Measurements from ENCODE around the gene GOT2.
"Not testable (repeated sequence)": the region's sequence is repeated elsewhere in the genome, so short reads cannot be mapped to it uniquely, and the experiment has no call there.

Gene GOT2

DNA sequence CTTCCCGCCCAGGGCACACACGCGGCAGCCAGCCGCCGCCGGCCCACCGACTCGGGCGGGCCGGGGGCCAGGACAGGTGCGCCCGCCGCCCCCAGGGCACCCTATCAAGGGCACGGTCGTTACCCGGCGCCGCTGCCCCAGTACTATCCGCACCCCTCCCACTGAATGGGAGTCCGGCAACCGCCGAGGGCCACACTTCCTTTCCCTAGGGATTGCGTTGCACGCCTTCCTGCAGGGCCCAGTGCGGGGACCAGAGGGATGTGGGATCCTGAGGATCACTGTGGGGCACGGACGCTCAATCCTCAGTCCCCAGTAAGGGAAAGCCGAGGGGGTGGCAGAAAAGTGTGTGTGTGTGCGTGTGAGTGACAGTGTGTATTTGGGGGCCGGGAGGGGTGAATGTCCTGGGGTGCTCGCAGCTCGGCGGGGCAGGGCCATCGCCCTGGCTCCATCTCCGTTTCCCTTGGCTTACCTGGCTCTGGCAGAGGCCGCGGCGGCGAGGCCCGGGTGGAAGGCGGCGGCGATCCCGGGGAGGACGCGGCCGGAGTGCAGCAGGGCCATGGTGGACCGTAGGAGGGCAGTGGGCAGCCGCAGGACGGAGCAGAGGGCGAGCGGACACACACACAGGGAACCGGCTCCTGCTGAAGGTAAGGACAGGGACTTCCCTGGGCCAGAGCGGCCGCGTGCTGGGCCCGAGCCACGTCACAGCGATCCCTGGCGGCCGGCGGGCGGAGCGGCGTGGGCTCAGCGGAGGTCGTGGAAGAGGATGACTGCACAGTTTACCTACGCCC, at the start of gene GOT2:
Gene GOT2 (minus strand): TSS at position 646 of the 788 bp plus-strand sequence. CDS start 88 bp downstream, at position 558.
- DNase-seq (ENCODE audit: extremely low read depth in 1 of 2, low read depth in 1 of 2) = peak; percentile 67 to 72

DNA sequence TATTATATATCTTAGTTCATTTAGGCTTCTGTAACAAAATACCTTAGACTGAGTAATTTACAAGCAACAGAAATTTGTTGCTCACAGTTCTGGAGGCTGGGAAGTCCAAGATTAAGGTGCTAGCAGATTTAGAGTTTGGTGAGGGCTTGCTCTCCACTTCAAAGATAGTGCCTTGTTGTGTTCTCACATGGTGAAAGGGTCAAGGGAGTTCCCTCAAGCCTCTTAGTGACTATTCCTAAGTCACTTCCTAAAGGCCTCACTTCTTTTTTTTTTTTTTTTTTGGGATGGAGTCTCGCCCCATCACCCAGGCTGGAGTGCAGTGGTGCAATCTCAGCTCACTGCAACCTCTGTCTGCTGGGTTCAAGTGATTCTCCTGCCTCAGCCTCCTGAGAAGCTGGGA, 45.2 kb upstream of the GOT2 start:
- DNase-seq (ENCODE audit: extremely low read depth in 1 of 2, low read depth in 1 of 2) = not testable (repeated sequence)

DNA sequence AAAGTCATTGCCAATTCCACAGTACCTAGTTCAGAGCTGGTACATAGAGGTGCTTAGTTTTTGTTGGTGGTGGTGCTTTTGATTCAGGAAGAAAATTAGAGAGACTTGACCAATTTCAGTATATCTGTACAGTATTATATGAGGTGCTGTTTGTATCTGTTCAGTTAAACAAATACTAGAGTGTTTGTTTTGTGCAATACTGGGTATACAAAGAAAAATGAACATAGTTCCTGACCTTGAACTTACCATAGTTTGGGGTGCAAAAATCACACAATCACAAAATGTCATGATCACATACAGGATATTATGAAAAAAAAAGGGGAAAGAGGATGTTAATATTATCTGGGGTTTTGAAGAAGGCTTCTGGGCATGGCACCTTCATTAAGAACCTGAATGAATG, 39.8 kb upstream of the GOT2 start:
- no peak for DNase-seq (ENCODE audit: extremely low read depth in 1 of 2, low read depth in 1 of 2)

DNA sequence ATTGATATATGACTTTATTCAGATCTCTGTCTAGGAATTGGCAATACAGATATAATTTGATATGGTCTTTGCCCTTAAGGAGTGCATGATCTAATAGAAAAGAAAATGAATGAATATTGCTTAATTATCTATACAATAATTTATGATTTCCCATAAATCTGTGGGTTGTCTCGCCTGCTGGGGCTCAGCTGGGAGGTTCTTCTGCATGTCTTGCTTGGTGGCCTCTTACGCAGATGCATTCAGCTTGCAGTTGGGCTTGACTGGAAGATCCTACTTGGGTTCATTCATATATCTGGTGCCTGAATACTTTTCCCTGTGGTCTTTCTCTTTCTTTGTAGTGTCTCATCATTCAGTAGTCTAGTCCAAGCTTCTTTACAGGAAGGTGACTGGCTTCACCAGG, 34.0 kb upstream of the GOT2 start:
- no peak for DNase-seq (ENCODE audit: extremely low read depth in 1 of 2, low read depth in 1 of 2)

DNA sequence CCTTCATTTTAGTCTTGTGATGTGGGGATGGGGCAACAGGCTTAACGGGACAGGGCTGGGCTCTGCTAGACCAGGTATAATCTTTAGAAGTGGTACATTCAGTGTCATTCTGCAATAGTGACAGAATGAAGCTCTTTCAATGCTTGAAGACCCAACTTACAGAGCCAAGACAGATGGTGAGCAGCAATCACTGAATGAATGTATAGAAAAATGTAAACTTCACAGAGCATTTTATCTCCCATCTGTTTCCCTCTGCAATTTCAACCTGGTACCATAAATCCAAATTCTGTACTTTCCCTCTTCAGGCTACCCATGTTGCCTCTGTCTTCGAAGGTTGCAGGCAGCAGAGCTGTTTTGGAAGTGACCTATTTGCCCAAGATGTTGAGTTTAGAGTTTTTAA, 33.5 kb upstream of the GOT2 start:
- no peak for DNase-seq (ENCODE audit: extremely low read depth in 1 of 2, low read depth in 1 of 2)

DNA sequence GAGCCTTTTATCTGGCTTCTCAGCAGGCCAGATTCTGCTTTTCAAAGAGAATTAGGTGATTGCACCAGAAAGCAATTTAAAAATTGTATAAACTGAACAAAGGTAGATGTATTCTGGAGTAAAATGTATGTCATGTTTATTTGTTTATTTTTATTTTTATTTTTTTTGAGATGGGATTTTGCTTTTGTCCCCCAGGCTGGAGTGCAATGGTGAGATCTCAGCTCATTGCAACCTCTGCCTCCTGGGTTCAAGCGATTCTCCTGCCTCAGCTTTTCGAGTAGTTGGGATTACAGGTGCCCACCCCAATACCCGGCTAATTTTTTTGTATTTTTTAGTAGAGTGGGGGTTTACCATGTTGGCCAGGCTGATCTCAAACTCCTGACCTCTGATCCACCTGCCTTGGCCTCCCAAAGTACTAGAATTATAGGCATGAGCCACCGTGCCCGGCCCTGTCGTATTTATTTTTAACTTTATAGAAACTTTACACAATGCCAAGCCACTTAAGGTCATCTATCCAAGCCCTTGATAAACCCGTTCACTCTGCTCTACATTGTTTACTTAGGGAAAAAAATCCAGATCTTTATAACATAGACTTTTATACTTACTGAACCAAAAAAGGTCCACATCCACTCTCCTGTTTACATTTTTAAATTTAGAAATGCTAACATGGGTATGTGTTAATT, 22.7 kb upstream of the GOT2 start:
- no peak for DNase-seq (ENCODE audit: extremely low read depth in 1 of 2, low read depth in 1 of 2)

DNA sequence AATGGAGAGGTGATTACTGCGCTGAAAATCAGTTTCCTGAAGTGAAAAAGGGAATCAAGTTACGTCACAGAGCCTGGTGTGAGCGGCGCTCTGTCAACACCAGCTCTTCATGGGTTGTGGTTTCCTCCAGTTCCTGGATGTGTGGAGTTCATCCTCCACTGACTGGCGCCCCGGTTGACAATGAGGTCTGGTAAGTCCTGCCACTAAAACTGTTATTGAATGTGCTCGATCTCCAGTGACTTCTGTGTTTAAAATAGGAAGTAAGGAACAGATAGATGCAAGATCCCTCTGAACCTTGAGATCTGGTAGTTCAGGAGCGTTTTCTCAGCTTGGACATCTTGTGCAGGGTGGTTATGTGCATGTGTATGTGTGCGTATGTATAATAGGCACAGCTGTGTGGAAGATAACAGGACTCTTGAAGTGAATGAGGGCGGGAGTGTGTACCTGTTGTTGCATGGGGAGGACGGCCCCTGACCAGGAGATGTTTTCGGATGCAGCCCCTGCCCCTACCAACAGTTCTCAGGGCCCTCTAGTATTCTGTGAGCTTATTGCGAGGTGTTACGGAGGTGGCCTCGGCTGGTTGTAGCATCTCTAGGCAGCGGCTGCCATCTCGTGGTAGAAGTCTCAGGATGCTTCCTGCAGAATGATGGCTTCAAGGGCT, 22.0 kb upstream of the GOT2 start:
- DNase-seq (ENCODE audit: extremely low read depth in 1 of 2, low read depth in 1 of 2) = peak; percentile 46 to 58

DNA sequence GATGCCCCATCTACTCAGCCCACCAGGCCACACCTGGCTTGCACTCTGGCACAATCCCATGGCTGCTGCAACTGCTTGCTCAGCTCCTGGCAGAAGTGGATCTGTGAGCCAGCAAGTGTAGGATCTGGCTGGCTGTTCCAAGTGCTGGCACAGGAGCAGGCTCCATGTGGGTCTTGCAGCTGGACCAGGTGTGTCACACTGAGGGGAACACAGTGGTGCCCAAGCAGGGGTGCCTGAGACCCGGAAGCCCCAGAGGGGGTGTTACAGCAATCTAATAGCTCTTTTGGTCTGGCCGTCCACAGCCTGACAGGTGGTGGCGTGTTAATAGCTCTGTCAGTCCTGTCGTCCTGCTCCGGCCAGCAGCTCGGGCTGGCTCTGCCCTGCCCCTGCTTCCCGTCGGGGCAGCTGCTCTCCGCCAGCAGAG, 19.6 kb upstream of the GOT2 start:
- no peak for DNase-seq (ENCODE audit: extremely low read depth in 1 of 2, low read depth in 1 of 2)

DNA sequence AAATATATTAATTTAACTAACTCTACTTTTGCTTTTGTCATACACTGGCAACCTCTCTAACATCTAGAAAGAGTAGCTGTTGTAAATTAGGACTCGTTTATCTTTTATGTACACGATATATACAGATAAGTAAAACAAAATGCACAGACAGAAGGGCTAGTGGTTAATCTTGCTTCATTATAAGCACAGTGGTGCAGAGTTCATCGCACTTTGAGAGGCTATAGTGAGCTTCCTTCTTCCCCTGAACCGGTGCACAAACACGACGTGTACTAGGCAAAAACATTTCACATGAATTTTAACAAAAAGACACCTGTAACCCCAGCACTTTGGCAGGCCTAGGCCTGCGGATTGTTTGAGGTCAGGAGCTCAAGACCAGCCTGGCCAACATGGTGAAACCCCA, 10.4 kb upstream of the GOT2 start:
- no peak for DNase-seq (ENCODE audit: extremely low read depth in 1 of 2, low read depth in 1 of 2)

DNA sequence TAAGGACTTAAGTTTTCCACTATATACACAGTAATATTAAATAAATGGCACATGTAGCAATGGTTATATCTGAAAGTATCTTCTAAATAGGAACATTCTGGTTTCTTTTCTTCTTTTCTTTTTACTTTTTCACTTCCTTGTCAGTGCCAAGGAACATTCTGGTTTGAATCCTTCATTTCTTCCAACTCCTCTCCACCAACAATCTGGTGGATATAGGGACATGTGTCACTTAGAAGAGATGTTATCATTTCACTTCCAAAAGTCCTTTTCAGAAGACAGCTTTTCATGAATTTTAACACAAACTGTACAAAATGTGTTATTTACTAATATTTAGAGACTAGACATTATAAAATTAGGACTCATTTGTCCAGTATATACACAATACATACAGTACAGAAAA, 7.9 kb upstream of the GOT2 start:
- no peak for DNase-seq (ENCODE audit: extremely low read depth in 1 of 2, low read depth in 1 of 2)

DNA sequence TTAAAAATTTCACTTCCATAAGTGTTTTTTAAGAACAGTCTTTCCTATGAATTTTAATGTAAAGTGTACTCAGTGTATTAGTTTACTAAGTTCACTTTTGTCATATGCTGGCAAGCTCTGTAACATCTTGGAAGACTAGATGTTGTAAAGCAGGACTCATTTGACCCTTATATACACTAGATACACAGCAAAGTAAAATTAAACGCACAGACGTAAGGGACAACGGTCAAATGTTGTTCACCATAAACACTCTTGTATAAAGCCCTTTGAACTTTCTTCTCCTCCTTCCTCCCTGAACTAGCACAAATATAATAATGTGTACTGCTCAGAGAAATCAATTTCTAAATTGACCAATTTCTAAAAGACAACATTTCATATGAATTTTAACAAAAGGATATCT, 7.0 kb upstream of the GOT2 start:
- no peak for DNase-seq (ENCODE audit: extremely low read depth in 1 of 2, low read depth in 1 of 2)

DNA sequence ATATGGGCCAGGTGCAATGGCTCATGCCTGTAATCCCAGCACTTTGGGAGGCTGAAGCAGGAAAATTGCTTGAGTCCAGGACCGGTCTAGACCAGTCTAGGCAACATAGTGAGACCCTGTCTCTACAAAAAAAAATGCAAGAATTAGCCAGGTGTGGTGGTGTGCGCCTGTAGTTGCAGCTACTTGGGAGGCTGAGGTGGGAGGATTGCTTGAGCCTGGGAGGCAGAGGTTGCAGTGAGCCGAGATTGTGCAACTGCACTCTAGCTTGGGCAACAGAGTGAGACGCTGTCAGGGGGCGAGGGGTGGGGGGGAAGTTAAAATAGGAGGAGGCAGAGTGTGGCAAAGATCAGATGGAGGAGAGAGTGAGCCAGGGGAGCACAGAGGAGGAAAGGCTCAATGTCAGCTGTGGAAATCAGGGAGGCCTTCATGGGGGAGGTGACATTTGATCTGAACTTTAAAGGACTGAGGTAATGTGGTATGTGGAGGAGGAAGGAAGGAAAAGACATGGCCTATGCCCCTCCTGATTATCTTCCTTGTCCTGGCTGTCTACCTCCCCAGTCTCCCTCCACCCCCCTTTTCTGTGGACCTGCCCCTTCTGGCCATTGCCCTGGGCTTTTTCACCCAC, 4.7 kb upstream of the GOT2 start:
- no peak for DNase-seq (ENCODE audit: extremely low read depth in 1 of 2, low read depth in 1 of 2)

DNA sequence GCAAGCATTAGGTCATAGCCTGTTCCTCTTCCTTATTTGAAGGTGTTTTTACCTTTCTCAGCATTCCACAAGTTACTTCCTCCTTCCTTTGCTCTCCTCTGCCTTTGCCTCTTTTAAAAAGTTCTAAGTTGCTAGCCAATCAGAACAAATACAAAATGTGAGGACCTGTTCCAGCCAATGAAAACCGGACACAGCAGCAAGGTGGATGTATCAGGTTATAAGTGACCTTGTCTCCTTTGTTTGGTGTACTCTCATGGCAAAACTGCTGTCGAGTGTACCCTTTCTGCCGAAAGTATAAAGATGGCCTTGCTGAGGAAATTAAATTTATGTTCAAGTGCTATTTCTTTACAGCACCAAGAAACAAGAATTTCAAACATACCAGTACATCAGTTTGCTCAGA, 2.2 kb upstream of the GOT2 start:
- DNase-seq (ENCODE audit: extremely low read depth in 1 of 2, low read depth in 1 of 2) = not testable (repeated sequence)

DNA sequence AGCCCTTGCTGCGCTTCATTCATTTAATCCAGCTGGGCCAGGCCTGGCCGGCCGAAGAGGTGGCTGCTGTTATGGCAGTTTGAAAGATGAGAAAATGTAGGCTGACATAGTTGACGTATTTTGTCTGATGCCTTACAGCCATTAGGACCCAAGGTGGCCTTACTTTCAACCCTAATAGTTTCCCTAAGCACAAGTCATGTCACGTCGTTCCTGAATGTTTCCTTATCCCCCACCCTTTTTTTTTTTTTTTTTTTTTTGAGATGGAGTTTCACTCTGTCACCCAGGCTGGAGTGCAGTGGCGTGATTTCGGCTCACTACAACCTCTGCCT, 307 bp upstream of the GOT2 start:
- no peak for DNase-seq (ENCODE audit: extremely low read depth in 1 of 2, low read depth in 1 of 2)

DNA sequence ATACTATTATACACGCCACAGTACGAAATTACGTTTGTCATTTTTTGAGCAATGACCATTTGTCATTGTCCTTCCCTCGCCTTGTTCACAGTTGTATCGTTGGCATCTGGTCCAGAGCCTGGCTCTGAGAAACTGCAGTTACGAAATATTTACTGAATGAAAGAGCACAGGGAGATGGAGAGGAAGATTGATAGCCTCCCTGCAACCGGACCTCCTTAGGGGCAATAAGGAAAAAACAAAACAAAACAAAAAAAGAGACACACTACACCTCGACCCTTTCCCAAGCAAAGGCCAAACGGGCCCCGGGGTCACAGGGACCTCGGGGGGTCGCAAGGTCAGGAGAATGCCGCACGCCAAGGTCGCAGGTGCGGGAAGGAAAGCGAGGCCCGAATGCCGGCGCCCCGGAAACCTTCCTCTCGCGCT, 857 bp downstream of the GOT2 start:
- DNase-seq (ENCODE audit: extremely low read depth in 1 of 2, low read depth in 1 of 2) = no peak

DNA sequence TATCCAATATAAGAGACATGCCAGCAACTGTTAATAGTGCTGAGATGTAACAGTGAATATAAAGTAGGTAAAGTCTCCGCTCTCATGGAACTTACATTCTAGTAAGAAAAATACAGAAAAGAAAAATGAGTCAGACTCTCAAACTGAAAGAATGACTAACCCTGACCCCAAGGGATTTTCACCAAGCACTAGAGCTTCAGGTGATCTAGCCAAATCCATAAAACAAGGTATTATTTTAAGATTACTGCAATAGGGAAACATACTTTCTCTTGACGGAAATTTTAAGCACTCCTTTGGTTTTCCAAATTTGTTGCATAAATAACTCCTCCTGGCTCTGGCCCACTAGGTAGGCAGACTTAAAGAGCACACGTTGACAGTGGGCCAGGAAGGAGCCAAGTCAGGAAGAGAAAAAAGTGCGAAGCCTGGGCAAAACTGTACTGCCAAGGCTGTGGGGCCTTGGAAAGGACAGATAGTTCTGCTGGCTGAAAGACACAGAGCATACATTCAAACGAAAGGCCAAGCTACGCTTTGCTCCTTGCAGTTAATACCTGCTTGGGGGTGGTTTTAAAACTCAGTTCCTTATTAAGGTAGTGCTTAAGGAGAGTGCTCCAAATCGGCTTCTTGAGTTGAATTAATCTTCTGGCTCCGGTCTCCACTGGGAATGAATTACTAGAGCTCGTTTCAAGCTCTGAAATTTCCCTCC, 1.4 kb downstream of the GOT2 start:
- no peak for DNase-seq (ENCODE audit: extremely low read depth in 1 of 2, low read depth in 1 of 2)

DNA sequence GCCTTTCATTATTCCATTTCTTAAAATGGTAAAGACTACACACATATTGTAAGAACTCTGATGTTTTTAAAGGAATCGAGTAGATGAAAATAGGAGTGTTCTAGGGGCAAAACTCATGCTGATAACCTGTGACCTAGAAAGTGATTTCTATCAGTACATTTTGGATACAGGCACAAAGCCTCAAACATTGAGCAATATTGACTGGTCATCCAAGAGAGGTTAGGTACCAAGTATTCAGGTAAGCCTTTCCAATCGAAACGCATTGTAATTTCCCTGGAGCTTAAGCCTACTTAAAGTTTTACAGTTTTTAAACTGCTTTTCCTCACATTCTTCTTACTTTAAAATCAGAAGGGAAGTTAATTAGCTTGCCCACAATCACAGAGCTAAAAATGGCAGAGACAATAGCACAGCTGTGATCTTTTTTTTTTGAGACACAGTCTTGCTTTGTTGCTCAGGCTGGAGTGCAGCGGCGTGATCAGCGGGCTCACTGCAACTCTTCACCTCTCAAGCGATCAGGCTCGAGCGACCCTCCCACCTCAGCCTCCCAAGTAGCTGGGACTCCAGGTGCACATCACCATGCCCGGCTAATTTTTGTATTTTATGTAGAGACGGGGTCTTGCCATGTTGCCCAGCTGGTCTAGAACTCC, 3.3 kb downstream of the GOT2 start:
- DNase-seq (ENCODE audit: extremely low read depth in 1 of 2, low read depth in 1 of 2) = no peak

DNA sequence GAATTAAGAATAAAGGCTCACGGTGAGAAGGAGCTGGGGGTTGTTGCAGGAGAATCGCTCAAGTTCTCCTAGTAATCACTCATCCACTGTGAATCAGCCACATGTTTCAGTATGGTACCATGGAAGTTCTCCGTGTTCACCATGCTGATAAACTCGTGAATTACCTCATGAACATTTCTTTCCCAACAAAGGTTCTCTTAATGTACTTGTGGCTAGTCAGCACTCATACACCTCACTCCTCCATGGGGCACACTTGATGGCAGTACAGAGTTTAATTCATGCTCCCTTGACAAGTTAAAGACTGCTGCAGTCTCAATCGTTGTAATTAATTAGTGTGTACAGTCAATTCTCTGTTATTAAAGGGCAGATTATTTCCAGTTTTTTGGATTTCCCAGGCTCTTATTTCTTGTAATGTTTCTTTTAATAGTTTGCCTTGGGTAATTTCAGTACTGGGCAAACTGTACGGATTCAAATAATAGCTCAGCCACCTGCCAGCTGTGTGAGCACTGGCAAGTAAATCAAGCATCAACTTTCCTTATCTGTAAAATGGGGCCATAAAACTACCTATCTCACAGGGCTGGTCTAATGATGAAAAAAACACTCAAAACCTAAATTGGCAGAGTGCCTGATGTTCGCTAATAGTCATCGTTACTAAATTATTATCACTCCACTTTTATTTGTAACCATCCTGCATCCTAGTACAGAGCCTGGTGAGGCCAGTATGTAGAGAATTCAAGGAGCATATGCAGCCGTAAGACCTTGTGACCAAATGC, 6.1 kb downstream of the GOT2 start:
- no peak for DNase-seq (ENCODE audit: extremely low read depth in 1 of 2, low read depth in 1 of 2)

DNA sequence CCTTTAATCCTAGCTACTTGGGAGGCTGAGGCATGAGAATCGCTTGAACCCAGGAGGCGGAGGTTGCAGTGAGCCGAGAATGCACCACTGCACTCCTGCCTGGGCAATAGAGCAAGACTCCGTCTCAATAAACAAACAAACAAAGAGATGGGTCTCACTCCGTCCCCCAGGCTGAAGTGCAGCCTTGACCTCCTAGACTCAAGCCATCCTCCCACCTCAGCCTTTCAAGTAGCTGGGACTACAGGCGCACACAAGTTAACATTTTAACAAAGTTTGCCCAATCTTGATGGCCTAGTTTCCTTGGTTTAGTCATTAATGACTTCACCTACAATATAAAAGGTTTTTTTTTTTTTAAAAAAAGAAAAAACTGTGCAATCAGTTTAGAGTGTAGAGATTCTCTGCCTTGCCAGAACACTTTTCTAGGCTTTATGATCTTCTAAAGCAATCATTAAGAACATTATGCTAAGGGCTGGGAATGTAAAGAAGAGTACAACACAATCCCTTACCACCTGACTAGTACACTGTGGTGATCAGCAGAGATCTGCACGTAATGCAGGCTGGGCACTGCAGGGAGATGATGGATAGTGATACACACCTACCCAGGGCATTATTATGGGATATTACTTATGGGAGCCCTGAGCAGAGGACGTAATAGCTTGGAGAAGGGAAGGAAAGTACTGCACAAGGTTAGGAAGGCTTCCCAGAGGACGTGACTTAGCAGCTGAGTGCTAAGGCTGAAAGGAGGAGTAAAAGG, 6.9 kb downstream of the GOT2 start:
- no peak for DNase-seq (ENCODE audit: extremely low read depth in 1 of 2, low read depth in 1 of 2)

Data from stimulated activated CD8-positive, alpha-beta memory T cell treated with anti-CD3 and anti-CD28 coated beads, Interleukin-7, amount 100 ng/mL, for 48 hours (primary cell).